Left renal pelvis (tissue), 4 donors: ENCODE data around the gene APBA3. TPM values are rescaled to one million over a fixed set of nuclear protein-coding genes. Genes with fewer than 3 reads are reported as not detected.
A peak's percentile ranks its signal among the peaks of the same experiment; 100 is the strongest.

Experiments used
- DNase-seq, 4 donors: peaks; one replicate each; pipeline ENCODE4 v3.0.0-alpha.2; 2013; ENCODE audit warnings: low read depth in 4 of 4, low spot score in 3 of 4
- polyA plus RNA-seq, 4 donors: library from polyadenylated mRNA; unstranded; fragments of 120-200 nt; gene quantifications; one replicate each; pipeline ENCODE4 v1.2.1, GENCODE V29; 2013; ENCODE audit not compliant: insufficient read length in 4 of 4

APBA3 gene
- polyA plus RNA-seq, 4 donors: 9.9 to 26.9 (median 14.6) TPM

GRCh38 chr19:3721887-3722442, 39.5 kb downstream of the APBA3 start:
- no peak for DNase-seq

- DNase-seq: peak; percentile 62 to 77 (median 71)
Observed at GRCh38 chr19:3721131-3721886, 40.2 kb downstream of the APBA3 start.

DNA sequence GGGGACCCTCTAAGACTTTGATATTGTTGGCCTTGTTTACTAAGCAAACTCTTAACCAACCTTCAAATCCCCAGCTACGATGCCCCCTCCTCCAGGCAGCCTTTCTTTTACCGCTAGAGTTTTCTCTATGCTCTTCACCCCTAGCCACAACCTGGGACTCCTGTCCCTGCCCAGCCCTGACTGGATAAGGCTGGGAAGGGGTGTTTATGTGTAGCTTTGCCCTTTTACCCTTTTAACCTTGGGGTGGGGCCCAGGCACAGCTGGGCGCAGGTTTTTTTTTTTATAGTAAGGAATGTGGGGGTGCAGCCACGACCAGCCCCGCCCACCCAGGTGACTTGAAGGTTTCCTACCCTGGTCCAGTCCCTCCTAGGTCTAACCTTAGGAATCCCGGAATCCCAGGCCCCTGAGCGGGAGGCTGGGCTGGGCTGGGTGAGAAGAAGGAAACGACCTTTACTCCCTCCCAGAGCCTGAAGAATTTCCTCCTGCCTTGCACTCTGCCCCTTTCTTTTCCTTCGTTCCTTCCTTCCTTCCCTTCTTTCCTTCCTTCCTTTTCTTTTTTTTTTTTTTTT, 41.1 kb downstream of the APBA3 start:
- no peak for DNase-seq

GRCh38 chr19:3719868-3720267, 41.6 kb downstream of the APBA3 start:
- DNase-seq: no peak

- DNase-seq: no peak
Observed at GRCh38 chr19:3716147-3716668, 45.3 kb downstream of the APBA3 start.

DNA sequence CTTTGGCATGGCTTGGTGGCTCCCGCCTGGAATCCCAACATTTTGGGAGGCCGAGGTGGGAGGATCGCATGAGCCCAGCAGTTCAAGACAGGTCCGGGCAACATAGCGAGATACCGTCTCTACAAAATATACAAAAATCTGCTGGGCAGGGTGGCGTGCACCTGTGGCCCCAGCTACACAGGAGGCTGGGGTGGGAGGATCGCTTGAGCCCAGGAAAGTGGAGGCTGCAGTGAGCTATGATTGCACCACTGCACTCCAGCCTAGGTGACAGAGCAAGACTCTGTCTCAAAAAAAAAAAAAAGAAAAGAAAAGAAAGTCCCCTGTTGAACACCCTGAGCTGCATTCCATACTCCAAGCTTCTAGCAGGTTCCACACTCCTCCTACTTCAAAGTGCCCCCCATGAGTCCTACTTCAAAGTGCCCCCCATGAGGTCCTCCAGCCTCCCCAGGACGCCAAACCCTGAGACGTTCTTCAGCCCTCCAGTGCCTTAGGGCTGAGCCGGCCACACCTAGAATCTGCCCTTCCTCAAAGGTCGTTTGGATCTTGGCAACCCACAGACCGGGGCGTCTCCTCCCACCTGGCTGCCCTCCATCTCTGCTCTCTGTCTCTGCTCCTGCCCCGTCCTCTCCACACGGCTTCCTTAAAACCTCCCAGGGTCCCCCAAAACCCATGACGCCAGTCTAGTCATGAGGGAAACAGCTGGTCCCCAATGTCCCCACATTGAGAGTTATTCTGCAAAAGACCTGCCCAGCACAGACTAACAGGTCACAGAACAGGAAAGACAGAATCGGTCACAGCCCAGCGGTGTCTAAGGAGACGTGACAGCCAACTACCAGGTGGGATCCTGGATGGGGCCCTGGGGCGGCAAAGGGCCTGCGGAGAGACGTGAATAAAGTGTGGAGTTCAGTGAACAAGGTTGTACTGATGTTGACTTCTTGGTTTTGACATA, 48.6 kb downstream of the APBA3 start:
- DNase-seq: no peak

DNA sequence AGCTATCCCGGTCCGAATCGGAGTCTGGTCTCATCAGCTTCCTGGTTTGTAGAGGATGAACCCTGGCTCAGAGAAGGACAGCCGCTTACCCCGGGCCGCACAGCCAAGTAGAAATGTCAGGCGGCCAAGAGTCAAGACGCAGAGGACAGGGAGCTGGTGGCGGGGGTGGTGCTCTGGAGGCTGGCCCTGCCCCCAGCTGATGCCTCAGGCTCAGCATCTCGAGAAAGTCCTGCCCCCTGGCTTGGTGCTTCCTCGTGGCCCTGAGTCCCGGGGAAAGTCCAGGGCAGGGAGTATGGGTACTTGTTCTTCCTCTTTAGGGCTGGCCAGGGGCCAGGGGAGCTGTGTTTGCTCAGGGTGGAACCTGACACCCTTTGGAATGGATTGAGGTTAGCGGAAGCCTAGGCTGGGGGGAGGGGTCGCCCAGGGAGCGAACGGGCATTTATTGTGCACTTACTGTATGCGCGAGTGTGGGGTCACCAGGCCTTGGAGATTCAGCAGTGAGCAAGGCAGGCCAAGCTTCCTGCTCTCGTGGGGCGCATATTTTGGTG, 51.2 kb downstream of the APBA3 start:
- no peak for DNase-seq

DNA sequence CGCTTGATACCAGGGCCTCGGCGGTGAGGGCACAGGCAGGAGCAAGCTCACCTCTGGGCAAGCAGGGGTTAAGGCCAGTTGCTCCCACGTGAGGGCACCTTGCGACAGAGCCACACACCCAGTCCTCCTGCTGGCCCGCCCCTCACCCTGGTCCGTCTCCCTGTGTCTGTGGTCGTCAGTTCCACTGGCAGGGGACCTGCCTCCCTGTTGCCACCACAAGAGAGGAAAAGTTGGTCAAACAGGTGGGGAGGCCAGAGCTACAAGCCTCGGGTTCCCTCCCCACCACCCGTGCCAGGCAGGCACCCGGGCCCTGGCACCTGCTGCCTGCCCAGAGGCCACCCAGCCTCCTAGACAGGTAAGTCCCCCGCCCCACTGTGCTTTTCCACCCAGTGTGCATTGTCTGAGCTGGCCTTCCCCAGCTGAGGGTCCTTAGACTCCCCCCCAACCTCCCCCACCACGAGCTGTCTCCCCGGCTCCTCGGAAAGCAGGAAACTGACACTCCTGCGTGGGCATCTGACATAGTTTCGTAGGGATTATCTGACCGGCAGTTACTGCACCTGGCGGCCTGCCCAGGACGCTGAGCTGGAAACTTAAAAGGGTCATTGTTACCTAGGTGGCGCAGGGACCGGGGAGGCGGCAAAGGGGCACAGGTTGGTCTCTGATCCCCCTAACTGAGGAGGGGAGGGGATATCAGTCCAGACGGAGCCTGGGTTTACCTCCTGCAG, 53.1 kb downstream of the APBA3 start, which contains the start of gene TJP3:
TSS of gene TJP3 (plus strand) at position 178 of the 725 bp plus-strand sequence. CDS start 20,049 bp downstream, outside the sequence.
- no peak for DNase-seq

- DNase-seq: no peak
Observed at GRCh38 chr19:3707868-3708206, 53.7 kb downstream of the APBA3 start.

GRCh38 chr19:3701200-3701599, 60.3 kb downstream of the APBA3 start:
- no peak for DNase-seq

Other genes with a start within 250 kb of the APBA3 start
- 1 to 10 TPM; 2.7 to 7.7 (median 3.5) TPM for gene TEKTIP1, start 222.5 kb downstream of the APBA3 start, polyA plus RNA-seq
- gene MFSD12, start 204.1 kb downstream of the APBA3 start, polyA plus RNA-seq: 10 to 100 TPM; 31.5 to 68.4 (median 49.5) TPM
- gene HMG20B, start 188.7 kb downstream of the APBA3 start, polyA plus RNA-seq: 10 to 100 TPM; 57.9 to 96.7 (median 69.9) TPM
- gene GIPC3, start 176.2 kb downstream of the APBA3 start, polyA plus RNA-seq: 1 to 10 TPM; 1.1 to 3.5 (median 3.0) TPM
- 1 to 10 TPM; 1.4 to 3.9 (median 3.2) TPM for gene TBXA2R, start 154.8 kb downstream of the APBA3 start, polyA plus RNA-seq
- gene CACTIN, start 134.9 kb downstream of the APBA3 start, polyA plus RNA-seq: 10 to 100 TPM; 17.8 to 30.4 (median 22.2) TPM
- gene PIP5K1C, start 61.2 kb downstream of the APBA3 start, polyA plus RNA-seq: 10 to 100 TPM; 20.3 to 33.2 (median 23.5) TPM
- gene TJP3, start 53.3 kb downstream of the APBA3 start, polyA plus RNA-seq: 10 to 100 TPM in 2 of 4 donors, 1 to 10 TPM in 1, under 1 TPM in 1; 0.89 to 17.2 (median 8.7) TPM
- gene MRPL54, start 990 bp upstream of the APBA3 start, polyA plus RNA-seq: 10 to 100 TPM; 25.2 to 41.8 (median 31.3) TPM
- gene RAX2, start 10.5 kb upstream of the APBA3 start, polyA plus RNA-seq: under 1 TPM in 1 of 4 donors, not detected in 3; 0.20 TPM
- 1 to 10 TPM in 3 of 4 donors, under 1 TPM in 1; 0.57 to 1.6 (median 1.4) TPM for gene MATK, start 24.7 kb upstream of the APBA3 start, polyA plus RNA-seq
- gene ZFR2, start 107.3 kb upstream of the APBA3 start, polyA plus RNA-seq: 1 to 10 TPM; 1.3 to 2.9 (median 2.0) TPM
- under 1 TPM; 0.30 to 0.76 (median 0.47) TPM for gene ATCAY, start 119.0 kb upstream of the APBA3 start, polyA plus RNA-seq
- gene NMRK2, start 171.4 kb upstream of the APBA3 start, polyA plus RNA-seq: under 1 TPM in 1 of 4 donors, not detected in 3; 0.37 TPM
- gene DAPK3, start 209.4 kb upstream of the APBA3 start, polyA plus RNA-seq: 10 to 100 TPM; 36.6 to 48.0 (median 40.4) TPM
- gene EEF2, start 223.8 kb upstream of the APBA3 start, polyA plus RNA-seq: 1,000 to 10,000 TPM; 1,527 to 1,864 (median 1,619) TPM
- 10 to 100 TPM; 25.4 to 37.8 (median 34.0) TPM for gene PIAS4, start 246.0 kb upstream of the APBA3 start, polyA plus RNA-seq